ENCODE data around the gene SPAM1. TPM values are rescaled to one million over a fixed set of nuclear protein-coding genes. Genes with fewer than 3 reads are reported as not detected.

Gene SPAM1
- total RNA-seq, 2 donors from 2014 or later = 0.62 TPM; not detected in 1

DNA sequence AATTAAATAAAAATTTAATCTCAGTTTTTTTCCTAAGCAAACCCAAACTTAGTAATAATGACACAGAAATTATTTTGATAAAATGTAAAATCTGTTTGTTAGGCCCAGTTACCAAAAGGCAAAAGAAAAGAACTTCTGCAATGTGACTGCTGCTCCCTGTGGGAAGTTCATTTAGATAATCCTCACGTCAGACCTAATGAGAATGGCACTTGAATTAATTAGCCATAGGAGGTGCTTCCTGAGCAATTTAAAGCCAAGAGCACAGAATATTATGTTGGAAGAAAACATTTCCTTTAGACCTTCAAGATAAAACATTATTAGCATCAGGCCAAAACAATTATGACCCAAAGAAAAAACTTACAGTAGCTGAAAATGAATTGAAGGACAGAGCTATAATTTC lies 19.4 kb downstream of the SPAM1 start:
- TF ChIP-seq POLR2A (IDR thresholded peaks at IDR 0.05) (no peak), POLR2AphosphoS5 (IDR thresholded peaks at IDR 0.05) (no peak), CTCF (IDR thresholded peaks at IDR 0.05) (no peak)
- Histone ChIP-seq H3K27ac (no peak overlapping the region), H3K36me3 (no peaks in the 10 kb centered on the region), H3K4me3 (no peak overlapping the region), H3K4me1 (replicated peaks) (no peaks in the 10 kb centered on the region), H3K9me3 (no peaks in the 10 kb centered on the region), H3K27me3 (replicated peaks; ENCODE audit: insufficient read depth) (no peaks in the 10 kb centered on the region)
- intact Hi-C loops (cut with DNase I) = no loop called here
- no peak for DNase-seq (ENCODE audit: low spot score)
- WGBS = 57% methylated on average over 1 of the region's 1 CpG

DNA sequence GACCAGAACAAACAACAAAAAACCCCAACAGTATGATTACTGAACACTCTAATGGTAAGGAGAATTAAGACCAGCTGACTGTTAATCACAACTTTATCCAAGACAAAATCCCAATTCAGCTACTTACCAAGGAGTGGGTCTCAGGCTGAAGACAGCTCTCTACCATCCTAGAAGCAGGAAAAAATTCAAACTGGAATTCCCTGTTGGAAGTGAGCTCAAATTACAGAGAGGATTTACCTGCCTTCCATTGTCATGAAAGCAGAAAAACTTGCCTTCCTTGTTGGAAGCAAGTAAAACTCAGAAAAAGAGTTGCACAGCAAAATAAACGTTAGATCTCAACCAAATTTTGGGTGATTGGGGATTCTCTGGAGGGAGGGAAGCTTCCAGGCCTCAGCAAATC lies 20.9 kb downstream of the SPAM1 start:
- Histone ChIP-seq H3K27ac (no peak overlapping the region), H3K9me3 (no peaks in the 10 kb centered on the region), H3K36me3 (no peaks in the 10 kb centered on the region), H3K27me3 (replicated peaks; ENCODE audit: insufficient read depth) (no peaks in the 10 kb centered on the region), H3K4me1 (replicated peaks) (no peaks in the 10 kb centered on the region), H3K4me3 (no peak overlapping the region)
- intact Hi-C loops (cut with DNase I) = no loop called here
- no peak for DNase-seq (ENCODE audit: low spot score)
- 31% methylated on average over 1 of the region's 1 CpG for WGBS
- TF ChIP-seq POLR2AphosphoS5 (IDR thresholded peaks at IDR 0.05) = no peak
- TF ChIP-seq POLR2A (IDR thresholded peaks at IDR 0.05) = no peak
- TF ChIP-seq CTCF (IDR thresholded peaks at IDR 0.05) = no peak

GRCh38 chr7:123948136-123948535 lies 23.1 kb downstream of the SPAM1 start:
- no peak for TF ChIP-seq POLR2AphosphoS5 (IDR thresholded peaks at IDR 0.05)
- TF ChIP-seq POLR2A (IDR thresholded peaks at IDR 0.05) = no peak
- no peak for TF ChIP-seq CTCF (IDR thresholded peaks at IDR 0.05)
- no peak for DNase-seq (ENCODE audit: low spot score)
- intact Hi-C loops (cut with DNase I) = no loop called here
- H3K9me3 ChIP-seq = no peaks in the 10 kb centered on the region
- no peak overlapping the region for H3K4me3 ChIP-seq
- H3K27me3 ChIP-seq (replicated peaks; ENCODE audit: insufficient read depth) = no peaks in the 10 kb centered on the region
- no peaks in the 10 kb centered on the region for H3K4me1 ChIP-seq (replicated peaks)
- H3K27ac ChIP-seq = no peak overlapping the region
- 92% methylated on average over 4 of the region's 4 CpGs for WGBS
- H3K36me3 ChIP-seq = no peaks in the 10 kb centered on the region

DNA sequence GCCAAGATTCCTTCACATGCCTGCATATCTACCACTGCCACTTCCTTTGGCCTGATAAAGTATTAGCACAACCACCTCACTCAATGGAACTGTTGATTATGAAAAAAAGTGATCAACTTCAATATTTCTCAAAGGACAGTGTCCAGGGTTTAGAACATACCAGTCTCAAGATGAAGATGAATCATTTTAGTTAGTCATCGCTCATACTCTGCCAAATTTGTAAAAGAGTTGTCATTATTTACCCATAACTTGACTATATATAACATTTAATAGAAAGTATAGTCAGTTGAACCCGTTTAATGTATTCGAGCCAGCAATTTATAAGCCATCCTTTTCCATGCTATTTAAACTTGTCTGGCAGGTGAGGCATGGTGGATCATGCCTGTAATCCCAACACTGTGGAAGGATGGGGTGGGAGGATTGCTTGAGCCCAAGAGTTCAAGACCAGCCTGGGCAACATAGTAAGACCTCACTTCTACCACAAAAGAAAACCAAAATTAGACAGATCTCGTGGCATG lies 33.2 kb downstream of the SPAM1 start:
- Histone ChIP-seq H3K36me3 (no peaks in the 10 kb centered on the region), H3K27ac (no peak overlapping the region), H3K4me1 (replicated peaks) (no peaks in the 10 kb centered on the region), H3K4me3 (no peak overlapping the region), H3K27me3 (replicated peaks; ENCODE audit: insufficient read depth) (no peaks in the 10 kb centered on the region), H3K9me3 (no peaks in the 10 kb centered on the region)
- DNase-seq (ENCODE audit: low spot score) = no peak
- no peak for TF ChIP-seq CTCF (IDR thresholded peaks at IDR 0.05)
- TF ChIP-seq POLR2AphosphoS5 (IDR thresholded peaks at IDR 0.05) = no peak
- TF ChIP-seq POLR2A (IDR thresholded peaks at IDR 0.05) = no peak
- intact Hi-C loops (cut with DNase I) = no loop called here
- WGBS = 88% methylated on average over 4 of the region's 4 CpGs

GRCh38 chr7:123961771-123962170 lies 36.7 kb downstream of the SPAM1 start:
- intact Hi-C loops (cut with DNase I) = no loop called here
- WGBS = 63% methylated on average over 6 of the region's 6 CpGs
- TF ChIP-seq POLR2AphosphoS5 (IDR thresholded peaks at IDR 0.05) = no peak
- TF ChIP-seq CTCF (IDR thresholded peaks at IDR 0.05) = no peak
- no peak for TF ChIP-seq POLR2A (IDR thresholded peaks at IDR 0.05)
- Histone ChIP-seq H3K9me3 (no peaks in the 10 kb centered on the region), H3K27me3 (replicated peaks; ENCODE audit: insufficient read depth) (no peaks in the 10 kb centered on the region), H3K4me3 (no peak overlapping the region), H3K4me1 (replicated peaks) (no peaks in the 10 kb centered on the region), H3K27ac (no peak overlapping the region), H3K36me3 (no peaks in the 10 kb centered on the region)
- no peak for DNase-seq (ENCODE audit: low spot score)

Measured in prostate gland (tissue), 2 donors.